HCT116 (cell line): ENCODE data around the gene FAT2. TPM values are rescaled to one million over a fixed set of nuclear protein-coding genes. Genes with fewer than 3 reads are reported as not detected.

Experiments
- ATAC-seq: fragments of 200-7000 bp; cut with Tn5 transposase; 2 replicates; pipeline ENCODE4 v1.9.1; 2020; ENCODE audit warnings: mild to moderate bottlenecking, moderate library complexity
- BruUV-seq: library from RNA; stranded (reverse); fragments of 400-500 nt; replicated peaks from 2 replicates; lab custom pipeline; 2021; lab: Mats Ljungman, UMichigan
- CTCF ChIA-PET: fragments of 300-600 bp; sonication (Branson Sonifier 250); formaldehyde crosslinking; loops from one replicate; lab custom pipeline; 2021; ENCODE audit warnings: antibody characterized with exemption; lab: Charles Lee
- POLR2A ChIA-PET: fragments of 300-600, 350-600 bp; sonication (Branson Sonifier 250); formaldehyde crosslinking; loops from one replicate; lab custom pipeline; 2021; ENCODE audit warnings: antibody characterized with exemption; lab: Charles Lee
- RAD21 ChIA-PET, 2 experiments: fragments of 300-600 bp; sonication (Branson Sonifier 250); formaldehyde crosslinking; loops; one replicate each; lab custom pipeline; 2023; ENCODE audit warnings: low total read pairs in 2 of 2; ENCODE audit not compliant: uncharacterized antibody in 2 of 2, unreplicated experiment in 2 of 2, low non-redundant PET in 1 of 2; lab: Charles Lee
- DNase-seq: peaks from one replicate; pipeline ENCODE4 v3.0.0-alpha.2; 2010; ENCODE audit warnings: low read depth, low spot score
- H2AFZ ChIP-seq: fragments of 200-600 bp; shearing (Covaris generic), sonication (generic); 2 replicates; pipeline ENCODE4 v1.6.1; 2017; ENCODE audit warnings: low read depth, mixed run types, mixed read lengths, antibody characterized with exemption, low read length; ENCODE audit not compliant: poor library complexity, severe bottlenecking
- H3K27ac ChIP-seq: 2 replicates; pipeline ENCODE4 v1.5.1; 2012; ENCODE audit warnings: low read depth, low read length
- H3K27me3 ChIP-seq: fragments of 200-600 bp; sonication (generic); 2 replicates; pipeline ENCODE4 v1.6.1; 2016; ENCODE audit warnings: mixed run types, low read length, mixed read lengths; ENCODE audit not compliant: insufficient read depth
- H3K36me3 ChIP-seq, 2 experiments: fragments of 200-500 bp in 1 of 2; fragments of 200-600 bp in 1 of 2; sonication (Bioruptor generic) in 1 of 2; sonication (generic) in 1 of 2; 2 replicates each; pipeline versions ENCODE4 v1.5.1 to v1.6.1; 2014 to 2016; ENCODE audit warnings: low read length in 2 of 2, inconsistent platforms in 1 of 2, mixed read lengths in 1 of 2, mixed run types in 1 of 2; ENCODE audit not compliant: insufficient read depth in 2 of 2, control insufficient read depth in 1 of 2
- H3K4me1 ChIP-seq, 2 experiments: fragments of 200-600 bp in 1 of 2; sonication (generic) in 1 of 2; 2 replicates each; pipeline versions ENCODE4 v1.5.1 to v1.6.1; 2012 to 2017; ENCODE audit warnings: low read length in 2 of 2, inconsistent platforms in 1 of 2, mild to moderate bottlenecking in 1 of 2, mixed read lengths in 1 of 2, mixed run types in 1 of 2, moderate library complexity in 1 of 2; ENCODE audit not compliant: insufficient read depth in 2 of 2, control insufficient read depth in 1 of 2
- H3K4me2 ChIP-seq: fragments of 200-600 bp; sonication (generic); 2 replicates; pipeline ENCODE4 v1.6.1; 2017; ENCODE audit warnings: mixed run types, low read length, mixed read lengths
- H3K4me3 ChIP-seq, 2 experiments: fragments of 200-600 bp in 1 of 2; sonication (generic) in 1 of 2; replicated peaks in 1 of 2; 2 replicates each; pipeline ENCODE4 v1.5.1; 2011 to 2016; ENCODE audit warnings: low read length in 2 of 2, control low read depth in 1 of 2, low read depth in 1 of 2, mild to moderate bottlenecking in 1 of 2, mixed read lengths in 1 of 2, mixed run types in 1 of 2
- H3K79me2 ChIP-seq: fragments of 200-600 bp; sonication (generic); 2 replicates; pipeline ENCODE4 v1.6.1; 2017; ENCODE audit warnings: mild to moderate bottlenecking, mixed run types, low read length, moderate library complexity, mixed read lengths; ENCODE audit not compliant: insufficient read depth
- H3K9ac ChIP-seq: fragments of 200-600 bp; sonication (generic); 2 replicates; pipeline ENCODE4 v1.6.1; 2016; ENCODE audit warnings: low read length, mixed read lengths
- H3K9me2 ChIP-seq: fragments of 200-600 bp; sonication (generic), shearing (Covaris generic); 2 replicates; pipeline ENCODE4 v1.6.1; 2017; ENCODE audit warnings: mixed run types, mild to moderate bottlenecking, moderate library complexity; ENCODE audit not compliant: insufficient read depth
- H3K9me3 ChIP-seq, 2 experiments: fragments of 200-500 bp in 1 of 2; fragments of 200-600 bp in 1 of 2; sonication (Bioruptor generic) in 1 of 2; sonication (generic) in 1 of 2; 2 replicates each; pipeline ENCODE4 v1.6.1; 2014 to 2017; ENCODE audit warnings: low read length in 2 of 2, mixed read lengths in 2 of 2, inconsistent platforms in 1 of 2, low read depth in 1 of 2, mild to moderate bottlenecking in 1 of 2, mixed run types in 1 of 2, moderate library complexity in 1 of 2; ENCODE audit not compliant: control insufficient read depth in 1 of 2, insufficient read depth in 1 of 2
- H4K20me1 ChIP-seq: fragments of 200-600 bp; sonication (generic), shearing (Covaris generic); 2 replicates; pipeline ENCODE4 v1.6.1; 2017; ENCODE audit warnings: mixed run types, mild to moderate bottlenecking, moderate library complexity; ENCODE audit not compliant: insufficient read depth
- CEBPB ChIP-seq: IDR thresholded peaks from 2 replicates; pipeline ENCODE4 v1.6.1; 2012; ENCODE audit warnings: low read depth
- EGR1 ChIP-seq: IDR thresholded peaks from 2 replicates; pipeline ENCODE4 v1.6.1; 2012; ENCODE audit warnings: low read depth
- ELF1 ChIP-seq: IDR thresholded peaks from 2 replicates; pipeline ENCODE4 v1.6.1; 2012; ENCODE audit warnings: low read depth, borderline replicate concordance
- FOSL1 ChIP-seq: IDR thresholded peaks from 2 replicates; pipeline ENCODE4 v1.6.1; 2012; ENCODE audit warnings: low read depth
- JUND ChIP-seq: IDR thresholded peaks from 2 replicates; pipeline ENCODE4 v1.6.1; 2012
- REST ChIP-seq: IDR thresholded peaks from 2 replicates; pipeline ENCODE4 v1.6.1; 2012; ENCODE audit warnings: low read depth
- SIN3A ChIP-seq: IDR thresholded peaks from 2 replicates; pipeline ENCODE4 v1.6.1; 2012; ENCODE audit warnings: low read depth
- ZBTB33 ChIP-seq: IDR thresholded peaks from 2 replicates; pipeline ENCODE4 v1.6.1; 2011; ENCODE audit warnings: mild to moderate bottlenecking, low read length, moderate library complexity; ENCODE audit not compliant: insufficient replicate concordance; ENCODE audit errors: extremely low read depth
- ZFX ChIP-seq: fragments of 450-650 bp; IDR thresholded peaks from 2 replicates; pipeline ENCODE4 v1.6.1; 2017
- ZNF274 ChIP-seq: fragments of 200-500 bp; sonication (Bioruptor generic); IDR thresholded peaks from 2 replicates; pipeline ENCODE4 v1.6.1; 2014; ENCODE audit warnings: mild to moderate bottlenecking, low read depth, low read length, inconsistent platforms
- intact Hi-C: fragments of 100-400 bp; cut with micrococcal nuclease; formaldehyde crosslinking; loops from 2 replicates; pipeline ENCODE4 v1.10.0; 2022
- total RNA-seq: library from RNA; stranded (reverse); gene quantifications from one replicate; pipeline ENCODE4 v1.2.1, GENCODE V29; 2021; ENCODE audit not compliant: unreplicated experiment

FAT2 gene
- total RNA-seq, 1 experiment from 2014 or later, result 0.05 TPM

- peak overlapping the region; percentile 39; the same call in 1 of the 2 replicates for H3K4me2 ChIP-seq
- BruUV-seq, result no TSS peak
- CTCF ChIA-PET, result no interaction called here
- intact Hi-C loops, result no loop called here
- no peaks in the 10 kb centered on the region for H3K36me3 ChIP-seq
- no peak overlapping the region for H3K9ac ChIP-seq
- TF ChIP-seq ZBTB33 (no peak), JUND (0 out of 2 replicates have a peak, but pooled peaks have one; percentile 10), CEBPB (no peak), ZFX (no peak), EGR1 (peak; percentile 76), REST (no peak), ZNF274 (no peak), ELF1 (no peak), FOSL1 (0 out of 2 replicates have a peak, but pooled peaks have one; percentile 11), SIN3A (no peak)
- ATAC-seq, result peak; percentile 59
- H3K27me3 ChIP-seq, result 0 out of 2 replicates have a peak, but pooled peaks cover 3% of the 10 kb centered on the region
- H3K79me2 ChIP-seq, result no peaks in the 10 kb centered on the region
- H3K4me3 ChIP-seq, result no peak overlapping the region
- H4K20me1 ChIP-seq, result no peaks in the 10 kb centered on the region
- peaks cover 7 to 29% of the 10 kb centered on the region in 2 experiments for H3K4me1 ChIP-seq
- no peak overlapping the region for H2AFZ ChIP-seq
- POLR2A ChIA-PET, result no interaction called here
- RAD21 ChIA-PET, result interaction anchor here in 1 of 2 experiments (1.0 kb wide), 1 partner anchor 39 kb away, joined by 3 read pairs; no protein-coding TSS in a partner anchor
- no peak overlapping the region for H3K27ac ChIP-seq
- H3K9me3 ChIP-seq, result no peaks in the 10 kb centered on the region
- H3K9me2 ChIP-seq, result no peaks in the 10 kb centered on the region
- DNase-seq, result peak; percentile 19
Measured at GRCh38 chr5:151612689-151613427, 21.7 kb upstream of the FAT2 start.
